ENCODE measurements around the gene UST.

DNA sequence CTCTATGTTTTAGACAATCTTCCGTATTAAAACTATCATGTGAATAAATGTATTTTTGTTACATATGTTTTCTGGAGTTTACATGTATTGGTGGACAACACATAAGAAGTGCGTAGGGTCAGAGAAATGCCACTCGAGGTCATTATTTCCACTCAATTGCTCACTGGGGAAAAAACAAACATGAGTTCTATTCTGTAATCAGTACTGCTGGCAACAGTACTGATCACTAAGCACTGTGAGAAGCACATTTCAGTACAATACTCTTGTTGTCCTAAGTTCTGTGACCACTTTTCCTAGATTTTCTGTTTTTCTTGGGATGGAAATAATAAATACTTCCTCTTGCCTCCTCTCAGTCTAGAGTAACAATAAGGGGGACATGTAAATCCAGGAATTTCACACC is 44.5 kb downstream of the UST start:
- TF ChIP-seq, protein P1, sequence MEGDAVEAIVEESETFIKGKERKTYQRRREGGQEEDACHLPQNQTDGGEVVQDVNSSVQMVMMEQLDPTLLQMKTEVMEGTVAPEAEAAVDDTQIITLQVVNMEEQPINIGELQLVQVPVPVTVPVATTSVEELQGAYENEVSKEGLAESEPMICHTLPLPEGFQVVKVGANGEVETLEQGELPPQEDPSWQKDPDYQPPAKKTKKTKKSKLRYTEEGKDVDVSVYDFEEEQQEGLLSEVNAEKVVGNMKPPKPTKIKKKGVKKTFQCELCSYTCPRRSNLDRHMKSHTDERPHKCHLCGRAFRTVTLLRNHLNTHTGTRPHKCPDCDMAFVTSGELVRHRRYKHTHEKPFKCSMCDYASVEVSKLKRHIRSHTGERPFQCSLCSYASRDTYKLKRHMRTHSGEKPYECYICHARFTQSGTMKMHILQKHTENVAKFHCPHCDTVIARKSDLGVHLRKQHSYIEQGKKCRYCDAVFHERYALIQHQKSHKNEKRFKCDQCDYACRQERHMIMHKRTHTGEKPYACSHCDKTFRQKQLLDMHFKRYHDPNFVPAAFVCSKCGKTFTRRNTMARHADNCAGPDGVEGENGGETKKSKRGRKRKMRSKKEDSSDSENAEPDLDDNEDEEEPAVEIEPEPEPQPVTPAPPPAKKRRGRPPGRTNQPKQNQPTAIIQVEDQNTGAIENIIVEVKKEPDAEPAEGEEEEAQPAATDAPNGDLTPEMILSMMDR (IDR thresholded peaks at IDR 0.05 in 2 of 3, conservative IDR thresholded peaks at IDR 0.05 in 1 of 3; ENCODE audit: borderline replicate concordance in 1 of 3, insufficient read depth in 1 of 3, low read depth in 2 of 3, low read length in 2 of 3): no peak
- no peak for TF ChIP-seq POLR2AphosphoS5 (IDR thresholded peaks at IDR 0.05; ENCODE audit: low read depth, low read length)
- TF ChIP-seq, protein P2, sequence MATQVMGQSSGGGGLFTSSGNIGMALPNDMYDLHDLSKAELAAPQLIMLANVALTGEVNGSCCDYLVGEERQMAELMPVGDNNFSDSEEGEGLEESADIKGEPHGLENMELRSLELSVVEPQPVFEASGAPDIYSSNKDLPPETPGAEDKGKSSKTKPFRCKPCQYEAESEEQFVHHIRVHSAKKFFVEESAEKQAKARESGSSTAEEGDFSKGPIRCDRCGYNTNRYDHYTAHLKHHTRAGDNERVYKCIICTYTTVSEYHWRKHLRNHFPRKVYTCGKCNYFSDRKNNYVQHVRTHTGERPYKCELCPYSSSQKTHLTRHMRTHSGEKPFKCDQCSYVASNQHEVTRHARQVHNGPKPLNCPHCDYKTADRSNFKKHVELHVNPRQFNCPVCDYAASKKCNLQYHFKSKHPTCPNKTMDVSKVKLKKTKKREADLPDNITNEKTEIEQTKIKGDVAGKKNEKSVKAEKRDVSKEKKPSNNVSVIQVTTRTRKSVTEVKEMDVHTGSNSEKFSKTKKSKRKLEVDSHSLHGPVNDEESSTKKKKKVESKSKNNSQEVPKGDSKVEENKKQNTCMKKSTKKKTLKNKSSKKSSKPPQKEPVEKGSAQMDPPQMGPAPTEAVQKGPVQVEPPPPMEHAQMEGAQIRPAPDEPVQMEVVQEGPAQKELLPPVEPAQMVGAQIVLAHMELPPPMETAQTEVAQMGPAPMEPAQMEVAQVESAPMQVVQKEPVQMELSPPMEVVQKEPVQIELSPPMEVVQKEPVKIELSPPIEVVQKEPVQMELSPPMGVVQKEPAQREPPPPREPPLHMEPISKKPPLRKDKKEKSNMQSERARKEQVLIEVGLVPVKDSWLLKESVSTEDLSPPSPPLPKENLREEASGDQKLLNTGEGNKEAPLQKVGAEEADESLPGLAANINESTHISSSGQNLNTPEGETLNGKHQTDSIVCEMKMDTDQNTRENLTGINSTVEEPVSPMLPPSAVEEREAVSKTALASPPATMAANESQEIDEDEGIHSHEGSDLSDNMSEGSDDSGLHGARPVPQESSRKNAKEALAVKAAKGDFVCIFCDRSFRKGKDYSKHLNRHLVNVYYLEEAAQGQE (IDR thresholded peaks at IDR 0.05; ENCODE audit: low read depth): no peak
- no peak for TF ChIP-seq YY1 (IDR thresholded peaks at IDR 0.05; ENCODE audit: extremely low read depth, insufficient replicate concordance, low read depth, low read length)
- no peak for TF ChIP-seq POLR2A (IDR thresholded peaks at IDR 0.05; ENCODE audit: borderline replicate concordance, extremely low read depth, insufficient read depth, insufficient read length)
